ENCODE measurements around the gene CAPN12.

The CAPN12 gene

DNA sequence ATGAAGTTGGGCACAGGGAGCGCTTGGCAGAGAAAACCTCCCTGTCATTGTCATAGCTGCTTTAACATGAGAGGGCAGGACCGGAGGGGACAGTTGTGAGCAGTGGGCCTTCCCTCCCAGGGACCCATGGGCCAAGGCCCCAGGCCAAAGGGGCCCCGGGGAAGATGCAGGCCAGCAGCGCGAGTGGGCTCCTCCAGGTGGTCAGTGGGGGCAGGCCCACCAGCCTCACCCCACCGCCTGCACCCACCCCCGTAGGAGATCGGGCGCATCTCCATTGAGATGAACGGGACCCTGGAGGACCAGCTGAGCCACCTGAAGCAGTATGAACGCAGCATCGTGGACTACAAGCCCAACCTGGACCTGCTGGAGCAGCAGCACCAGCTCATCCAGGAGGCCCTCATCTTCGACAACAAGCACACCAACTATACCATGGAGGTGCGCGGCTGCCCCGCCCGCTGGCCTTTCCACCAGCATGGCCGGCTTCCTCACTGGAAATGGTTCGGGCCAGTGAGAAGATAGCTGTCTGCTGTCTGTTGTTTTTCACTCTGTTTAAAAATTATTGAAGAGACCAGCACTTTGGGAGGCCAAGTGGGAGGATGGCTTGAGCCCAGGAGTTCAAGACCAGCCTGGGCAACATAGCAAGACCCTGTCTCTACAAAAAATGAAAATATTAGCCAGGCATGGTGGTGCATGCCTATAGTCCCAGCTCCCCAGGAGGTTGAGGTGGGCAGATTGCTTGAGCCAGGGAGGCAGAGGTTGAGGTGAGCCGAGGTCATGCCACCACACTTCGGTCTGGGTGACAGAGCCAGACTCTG, 18.6 kb downstream of the CAPN12 start:
- H3K36me3 ChIP-seq (ENCODE audit: control insufficient read depth, insufficient read depth, low read length), result peaks cover 44% of the 10 kb centered on the region
- 94 to 96% methylated on average over 21 of the region's 21 CpGs for WGBS, 2 experiments
- H3K27ac ChIP-seq (ENCODE audit: insufficient read depth, low read depth, low read length, poor library complexity, severe bottlenecking), result no peak overlapping the region
- no peak overlapping the region for H3K4me3 ChIP-seq (ENCODE audit: insufficient read depth, low read depth, low read length)
- H3K4me1 ChIP-seq (ENCODE audit: control insufficient read depth, insufficient read depth, low read length), result no peaks in the 10 kb centered on the region
- no peaks in the 10 kb centered on the region for H3K9me3 ChIP-seq (ENCODE audit: control insufficient read depth, low read length)
- H3K27me3 ChIP-seq (ENCODE audit: control insufficient read depth, insufficient read depth, low read length, poor library complexity, severe bottlenecking), result no peaks in the 10 kb centered on the region

DNA sequence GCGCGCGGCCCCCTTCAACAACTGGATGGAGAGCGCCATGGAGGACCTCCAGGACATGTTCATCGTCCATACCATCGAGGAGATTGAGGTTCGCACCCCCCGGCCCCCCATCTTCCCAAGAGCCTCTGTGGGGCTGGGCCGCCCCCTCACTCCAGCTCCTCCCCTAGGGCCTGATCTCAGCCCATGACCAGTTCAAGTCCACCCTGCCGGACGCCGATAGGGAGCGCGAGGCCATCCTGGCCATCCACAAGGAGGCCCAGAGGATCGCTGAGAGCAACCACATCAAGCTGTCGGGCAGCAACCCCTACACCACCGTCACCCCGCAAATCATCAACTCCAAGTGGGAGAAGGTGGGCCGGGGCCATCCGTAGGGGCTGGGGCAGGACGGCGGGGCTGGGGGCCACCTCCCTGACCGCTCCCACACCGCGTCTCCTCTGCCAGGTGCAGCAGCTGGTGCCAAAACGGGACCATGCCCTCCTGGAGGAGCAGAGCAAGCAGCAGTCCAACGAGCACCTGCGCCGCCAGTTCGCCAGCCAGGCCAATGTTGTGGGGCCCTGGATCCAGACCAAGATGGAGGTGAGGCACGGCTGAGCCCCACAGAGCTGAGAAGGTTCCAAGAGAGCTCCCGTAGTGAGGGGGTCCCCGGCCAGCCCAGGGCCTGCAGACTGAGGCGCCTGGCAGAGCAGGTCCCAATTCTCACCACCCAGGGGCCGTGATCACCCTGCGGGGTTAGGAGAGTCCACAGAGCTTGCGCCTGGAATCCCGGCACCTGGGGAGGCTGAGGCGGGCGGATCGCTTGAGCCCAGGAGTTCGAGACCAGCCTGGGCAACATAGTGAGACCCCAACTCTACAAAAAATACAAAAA, 20.1 kb downstream of the CAPN12 start:
- whole genome bisulfite sequencing, 2 experiments, result 94 to 95% methylated on average over 42 of the region's 42 CpGs
- Histone ChIP-seq H3K4me3 (ENCODE audit: insufficient read depth, low read depth, low read length) (no peak overlapping the region), H3K4me1 (ENCODE audit: control insufficient read depth, insufficient read depth, low read length) (no peaks in the 10 kb centered on the region), H3K9me3 (ENCODE audit: control insufficient read depth, low read length) (no peaks in the 10 kb centered on the region), H3K27ac (ENCODE audit: insufficient read depth, low read depth, low read length, poor library complexity, severe bottlenecking) (no peak overlapping the region), H3K27me3 (ENCODE audit: control insufficient read depth, insufficient read depth, low read length, poor library complexity, severe bottlenecking) (no peaks in the 10 kb centered on the region), H3K36me3 (ENCODE audit: control insufficient read depth, insufficient read depth, low read length) (peaks cover 43% of the 10 kb centered on the region)

DNA sequence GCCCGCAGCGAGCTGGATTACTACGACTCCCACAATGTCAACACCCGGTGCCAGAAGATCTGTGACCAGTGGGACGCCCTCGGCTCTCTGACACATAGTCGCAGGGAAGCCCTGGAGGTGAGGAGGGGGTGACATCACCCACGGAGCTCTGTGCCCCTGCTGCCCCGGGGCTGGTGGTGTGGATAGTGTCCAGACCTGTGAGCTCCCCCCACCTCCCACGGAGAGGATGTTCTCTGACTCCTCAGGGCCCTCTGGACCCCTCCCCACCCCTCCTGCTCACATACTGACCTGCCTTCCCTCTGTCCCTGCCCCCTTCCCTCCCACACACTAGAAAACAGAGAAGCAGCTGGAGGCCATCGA, 20.7 kb downstream of the CAPN12 start:
- H3K4me1 ChIP-seq (ENCODE audit: control insufficient read depth, insufficient read depth, low read length), result no peaks in the 10 kb centered on the region
- 92 to 93% methylated on average over 11 of the region's 11 CpGs for WGBS, 2 experiments

DNA sequence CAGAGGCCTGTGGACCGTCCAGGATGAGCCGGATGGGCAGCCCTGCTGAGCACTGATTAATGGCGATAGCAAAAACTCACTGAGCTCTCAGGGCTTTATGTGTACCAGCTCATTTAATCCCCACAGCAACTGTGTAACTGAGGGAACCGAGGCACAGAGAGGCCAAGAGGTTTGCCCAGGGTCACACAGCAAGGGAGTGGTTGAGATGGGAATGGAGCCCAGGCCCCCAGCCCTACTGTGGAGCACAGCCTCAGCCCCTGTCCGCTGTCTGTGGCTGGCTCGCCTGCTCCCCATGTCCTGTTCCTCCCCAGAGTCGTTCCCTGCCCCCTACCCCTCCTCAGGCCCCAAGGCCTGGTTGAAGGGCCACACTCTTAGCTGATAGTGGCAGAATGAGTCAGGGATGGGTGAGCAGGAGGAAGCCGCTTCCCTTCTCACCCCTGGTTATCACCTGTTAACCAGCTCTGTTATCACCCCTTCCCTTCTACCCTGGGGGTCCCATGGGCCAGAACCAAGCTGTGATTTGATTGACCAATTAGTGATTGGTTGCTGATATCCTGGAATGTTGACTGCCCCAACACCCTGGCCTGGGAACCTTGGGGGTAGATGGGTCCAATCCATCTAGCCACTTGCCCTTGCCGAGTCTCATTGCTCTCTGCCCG, 21.2 kb downstream of the CAPN12 start:
- 92 to 95% methylated on average over 10 of the region's 10 CpGs for WGBS, 2 experiments
- H3K4me1 ChIP-seq (ENCODE audit: control insufficient read depth, insufficient read depth, low read length), result no peaks in the 10 kb centered on the region
- H3K4me3 ChIP-seq (ENCODE audit: insufficient read depth, low read depth, low read length), result no peak overlapping the region
- H3K9me3 ChIP-seq (ENCODE audit: control insufficient read depth, low read length), result no peaks in the 10 kb centered on the region
- H3K27me3 ChIP-seq (ENCODE audit: control insufficient read depth, insufficient read depth, low read length, poor library complexity, severe bottlenecking), result no peaks in the 10 kb centered on the region
- peaks cover 43% of the 10 kb centered on the region for H3K36me3 ChIP-seq (ENCODE audit: control insufficient read depth, insufficient read depth, low read length)
- no peak overlapping the region for H3K27ac ChIP-seq (ENCODE audit: insufficient read depth, low read depth, low read length, poor library complexity, severe bottlenecking)

More for the DNA sequence above, 20.7 kb downstream of the CAPN12 start:
- no peak overlapping the region for H3K4me3 ChIP-seq (ENCODE audit: insufficient read depth, low read depth, low read length)
- H3K9me3 ChIP-seq (ENCODE audit: control insufficient read depth, low read length), result no peaks in the 10 kb centered on the region
- no peaks in the 10 kb centered on the region for H3K27me3 ChIP-seq (ENCODE audit: control insufficient read depth, insufficient read depth, low read length, poor library complexity, severe bottlenecking)
- H3K27ac ChIP-seq (ENCODE audit: insufficient read depth, low read depth, low read length, poor library complexity, severe bottlenecking), result no peak overlapping the region
- H3K36me3 ChIP-seq (ENCODE audit: control insufficient read depth, insufficient read depth, low read length), result peaks cover 43% of the 10 kb centered on the region

DNA sequence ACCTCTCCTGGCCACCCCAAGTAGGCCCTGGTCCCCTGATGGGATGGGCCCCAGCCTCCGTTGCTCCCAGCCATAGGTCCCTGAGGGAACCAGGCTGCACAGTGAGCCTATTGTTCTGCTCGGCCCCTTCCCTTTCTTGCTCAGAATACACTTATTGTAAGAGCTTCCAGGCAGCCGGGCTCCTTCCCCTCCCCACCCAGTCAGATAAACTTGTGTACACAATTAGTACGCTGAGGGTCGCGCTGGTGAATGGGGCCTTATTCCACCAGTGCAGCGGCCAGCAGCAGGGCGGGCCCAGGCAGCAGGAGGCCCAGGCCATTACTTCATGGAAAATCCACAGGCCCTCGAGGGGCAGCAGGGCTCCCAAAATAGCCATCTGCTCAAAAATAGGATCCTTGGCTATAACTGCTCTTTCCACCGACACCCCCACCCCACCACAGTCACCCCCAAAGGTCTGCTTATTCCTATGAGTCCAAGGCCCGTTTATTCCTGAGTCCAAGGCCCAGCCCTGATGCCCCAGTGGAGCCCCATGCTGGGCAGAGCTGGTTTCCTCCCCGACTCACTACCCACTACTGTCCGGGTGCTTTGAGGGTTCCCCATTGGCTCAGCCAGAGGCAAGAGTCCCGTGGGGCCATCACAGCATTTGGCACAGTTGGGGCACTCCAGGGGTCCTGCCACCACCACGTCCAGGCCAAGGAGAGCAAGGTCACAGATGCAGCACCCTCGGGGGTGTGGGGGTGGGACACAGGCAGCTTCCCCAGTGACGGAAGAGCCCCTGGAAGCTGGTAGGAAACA, 22.1 kb downstream of the CAPN12 start:
- 82 to 86% methylated on average over 17 of the region's 17 CpGs for WGBS, 2 experiments
- Histone ChIP-seq H3K27me3 (ENCODE audit: control insufficient read depth, insufficient read depth, low read length, poor library complexity, severe bottlenecking) (no peaks in the 10 kb centered on the region), H3K4me1 (ENCODE audit: control insufficient read depth, insufficient read depth, low read length) (no peaks in the 10 kb centered on the region), H3K36me3 (ENCODE audit: control insufficient read depth, insufficient read depth, low read length) (peaks cover 42% of the 10 kb centered on the region), H3K27ac (ENCODE audit: insufficient read depth, low read depth, low read length, poor library complexity, severe bottlenecking) (peak overlapping the region; percentile 16), H3K9me3 (ENCODE audit: control insufficient read depth, low read length) (no peaks in the 10 kb centered on the region), H3K4me3 (ENCODE audit: insufficient read depth, low read depth, low read length) (no peak overlapping the region)

DNA sequence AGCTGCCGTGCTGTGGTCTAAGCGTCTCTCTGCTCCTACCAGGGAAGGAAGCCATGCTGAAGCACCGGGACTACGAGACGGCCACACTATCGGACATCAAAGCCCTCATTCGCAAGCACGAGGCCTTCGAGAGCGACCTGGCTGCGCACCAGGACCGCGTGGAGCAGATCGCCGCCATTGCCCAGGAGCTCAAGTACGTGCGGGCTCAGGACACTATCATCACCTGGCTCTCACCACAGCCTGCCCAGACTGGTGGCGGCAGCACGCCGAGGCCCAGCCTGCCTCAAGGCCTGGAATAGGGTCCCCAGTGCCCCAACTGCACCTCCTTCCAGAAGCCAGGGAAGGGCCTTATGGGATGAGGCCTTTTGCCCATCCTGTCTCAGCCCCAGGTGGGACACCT, 22.8 kb downstream of the CAPN12 start:
- peaks cover 43% of the 10 kb centered on the region for H3K36me3 ChIP-seq (ENCODE audit: control insufficient read depth, insufficient read depth, low read length)
- no peaks in the 10 kb centered on the region for H3K4me1 ChIP-seq (ENCODE audit: control insufficient read depth, insufficient read depth, low read length)
- no peaks in the 10 kb centered on the region for H3K9me3 ChIP-seq (ENCODE audit: control insufficient read depth, low read length)
- H3K4me3 ChIP-seq (ENCODE audit: insufficient read depth, low read depth, low read length), result no peak overlapping the region
- H3K27me3 ChIP-seq (ENCODE audit: control insufficient read depth, insufficient read depth, low read length, poor library complexity, severe bottlenecking), result no peaks in the 10 kb centered on the region
- no peak overlapping the region for H3K27ac ChIP-seq (ENCODE audit: insufficient read depth, low read depth, low read length, poor library complexity, severe bottlenecking)
- 96 to 98% methylated on average over 20 of the region's 20 CpGs for WGBS, 2 experiments

DNA sequence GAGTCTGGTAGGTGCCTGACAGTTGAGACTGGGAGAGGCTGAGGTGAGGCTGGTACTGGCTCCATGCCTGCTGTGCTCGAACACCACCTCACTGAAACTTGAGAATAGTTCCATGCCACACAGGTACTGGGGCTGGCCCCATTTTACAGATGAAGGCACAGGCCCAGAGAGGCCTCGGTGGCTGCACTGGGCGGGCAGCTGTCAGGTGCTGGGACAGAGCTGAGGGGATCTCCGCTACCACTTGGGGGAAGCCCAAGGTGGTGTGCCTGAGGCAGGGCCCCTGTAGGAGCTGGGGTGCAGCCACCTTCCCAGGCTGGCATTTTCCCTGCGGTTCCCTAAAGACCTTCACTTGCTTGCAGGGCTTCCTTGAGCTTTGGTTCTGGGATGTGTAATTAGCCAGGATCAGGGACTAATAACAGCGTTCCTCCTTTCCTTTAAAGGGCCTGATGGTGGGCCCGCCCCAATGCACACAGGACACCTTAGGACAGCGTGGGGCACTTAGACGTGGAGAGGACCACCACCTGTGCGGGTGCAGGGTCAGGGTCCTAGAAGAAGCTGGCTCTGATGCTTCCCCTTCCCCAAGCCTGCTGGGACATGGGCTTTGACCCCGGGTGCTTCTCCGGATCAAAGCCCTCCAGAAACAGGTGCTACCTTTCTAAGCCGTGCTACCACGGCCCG, 23.6 kb downstream of the CAPN12 start:
- Histone ChIP-seq H3K27ac (ENCODE audit: insufficient read depth, low read depth, low read length, poor library complexity, severe bottlenecking) (no peak overlapping the region), H3K4me3 (ENCODE audit: insufficient read depth, low read depth, low read length) (no peak overlapping the region), H3K4me1 (ENCODE audit: control insufficient read depth, insufficient read depth, low read length) (no peaks in the 10 kb centered on the region), H3K36me3 (ENCODE audit: control insufficient read depth, insufficient read depth, low read length) (peaks cover 42% of the 10 kb centered on the region), H3K27me3 (ENCODE audit: control insufficient read depth, insufficient read depth, low read length, poor library complexity, severe bottlenecking) (no peaks in the 10 kb centered on the region), H3K9me3 (ENCODE audit: control insufficient read depth, low read length) (no peaks in the 10 kb centered on the region)
- 96% methylated on average over 15 of the region's 15 CpGs for WGBS, 2 experiments

DNA sequence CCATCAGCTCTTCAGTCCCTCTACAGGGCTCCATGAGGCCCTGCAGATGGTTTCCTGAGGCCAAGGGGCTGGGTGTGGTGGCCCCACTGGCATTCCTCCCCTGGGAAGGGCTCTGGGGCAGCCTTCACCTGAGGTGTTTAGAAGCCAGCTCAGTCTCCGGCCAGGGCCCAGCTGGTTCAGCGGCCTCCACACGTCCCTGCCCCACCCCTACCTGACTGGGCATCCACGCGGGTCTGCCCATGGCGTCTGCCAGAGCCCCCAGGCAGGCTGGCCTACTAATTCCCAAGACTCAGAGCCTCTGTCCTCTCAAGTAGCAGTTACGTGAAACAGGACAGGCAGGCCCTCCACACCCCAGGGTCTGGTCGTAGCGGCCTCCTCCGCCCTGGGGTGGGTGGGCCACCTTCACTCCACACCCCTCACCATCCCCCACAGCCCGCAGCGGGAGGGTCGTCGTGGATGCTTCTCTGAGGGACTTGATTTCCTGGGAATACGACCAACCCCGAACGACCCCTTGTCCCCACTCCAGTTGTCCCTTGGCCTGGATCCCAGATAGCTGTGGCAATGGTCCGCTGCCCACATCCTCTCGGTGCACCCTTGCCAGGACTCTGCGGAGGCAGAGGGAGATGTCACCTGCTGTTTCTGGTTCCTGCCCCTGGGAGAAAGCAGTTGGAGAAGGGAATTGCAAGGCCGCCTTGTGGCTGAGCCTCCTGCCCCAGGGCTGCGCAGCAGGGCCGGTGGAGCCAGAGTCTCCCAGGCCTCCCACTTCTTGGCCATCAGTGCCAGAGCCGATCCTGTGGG, 24.3 kb downstream of the CAPN12 start:
- Histone ChIP-seq H3K4me3 (ENCODE audit: insufficient read depth, low read depth, low read length) (no peak overlapping the region), H3K4me1 (ENCODE audit: control insufficient read depth, insufficient read depth, low read length) (no peaks in the 10 kb centered on the region), H3K27me3 (ENCODE audit: control insufficient read depth, insufficient read depth, low read length, poor library complexity, severe bottlenecking) (no peaks in the 10 kb centered on the region), H3K9me3 (ENCODE audit: control insufficient read depth, low read length) (no peaks in the 10 kb centered on the region), H3K27ac (ENCODE audit: insufficient read depth, low read depth, low read length, poor library complexity, severe bottlenecking) (no peak overlapping the region), H3K36me3 (ENCODE audit: control insufficient read depth, insufficient read depth, low read length) (peaks cover 36% of the 10 kb centered on the region)
- 94 to 96% methylated on average over 24 of the region's 24 CpGs for WGBS, 2 experiments
